ENCODE data around the gene SRRM2.

SRRM2 gene

GRCh38 chr16:2811703-2812471 lies 59.4 kb downstream of the SRRM2 start:
- DNase-seq = no peak
- in situ Hi-C loops (cut with MboI; ENCODE audit: low pct_unique_long_range_greater_than_20kb, low sequenced_read_pairs) = no loop called here

- DNase-seq = no peak
- in situ Hi-C loops (cut with MboI; ENCODE audit: low pct_unique_long_range_greater_than_20kb, low sequenced_read_pairs) = no loop called here
These were observed 61.4 kb downstream of the SRRM2 start for GRCh38 chr16:2813771-2814221.

GRCh38 chr16:2814551-2815298 lies 62.3 kb downstream of the SRRM2 start:
- DNase-seq = no peak
- in situ Hi-C loops (cut with MboI; ENCODE audit: low pct_unique_long_range_greater_than_20kb, low sequenced_read_pairs) = no loop called here

GRCh38 chr16:2815299-2815771 lies 62.9 kb downstream of the SRRM2 start:
- in situ Hi-C loops (cut with MboI; ENCODE audit: low pct_unique_long_range_greater_than_20kb, low sequenced_read_pairs) = no loop called here
- DNase-seq = no peak

- no peak for DNase-seq
- in situ Hi-C loops (cut with MboI; ENCODE audit: low pct_unique_long_range_greater_than_20kb, low sequenced_read_pairs) = no loop called here
These were observed 64.4 kb downstream of the SRRM2 start, which contains the start of gene PRSS21 for GRCh38 chr16:2816751-2817339. Gene PRSS21, plus strand, starts transcription at chr16:2817237. Its CDS starts 32 bp downstream, at chr16:2817269.

- in situ Hi-C loops (cut with MboI; ENCODE audit: low pct_unique_long_range_greater_than_20kb, low sequenced_read_pairs) = no loop called here
- no peak for DNase-seq
These were observed 65.2 kb downstream of the SRRM2 start for GRCh38 chr16:2817340-2818271.

GRCh38 chr16:2818272-2818876 lies 65.9 kb downstream of the SRRM2 start:
- in situ Hi-C loops (cut with MboI; ENCODE audit: low pct_unique_long_range_greater_than_20kb, low sequenced_read_pairs) = no loop called here
- DNase-seq = no peak

GRCh38 chr16:2819179-2819938 lies 66.9 kb downstream of the SRRM2 start:
- in situ Hi-C loops (cut with MboI; ENCODE audit: low pct_unique_long_range_greater_than_20kb, low sequenced_read_pairs) = no loop called here
- no peak for DNase-seq

GRCh38 chr16:2819939-2820835 lies 67.7 kb downstream of the SRRM2 start:
- no peak for DNase-seq
- in situ Hi-C loops (cut with MboI; ENCODE audit: low pct_unique_long_range_greater_than_20kb, low sequenced_read_pairs) = no loop called here

All from KBM-7 (cell line).